H9 (cell line): ENCODE data around the gene PRKAR2B. TPM values are rescaled to one million over a fixed set of nuclear protein-coding genes. Genes with fewer than 3 reads are reported as not detected.
A peak's percentile ranks its signal among the peaks of the same experiment; 100 is the strongest.

Source experiments
- DNase-seq: peaks from one replicate; pipeline ENCODE4 v3.0.0-alpha.2; 2017
- H2AFZ ChIP-seq: one replicate; pipeline ENCODE4 v1.6.1; 2013; ENCODE audit warnings: mild to moderate bottlenecking, low read length, control low read depth, moderate library complexity
- H2AK5ac ChIP-seq: 2 replicates; pipeline ENCODE4 v1.6.1; 2013; ENCODE audit warnings: low read length, control low read depth, mixed read lengths; ENCODE audit not compliant: insufficient read length
- H2BK120ac ChIP-seq: one replicate; pipeline ENCODE4 v1.6.1; 2013; ENCODE audit warnings: low read depth, mild to moderate bottlenecking, low read length, control low read depth, inconsistent platforms; ENCODE audit not compliant: poor library complexity, severe bottlenecking
- H2BK12ac ChIP-seq: 2 replicates; pipeline ENCODE4 v1.6.1; 2013; ENCODE audit warnings: low read length, control low read depth, mixed read lengths, low read depth; ENCODE audit not compliant: insufficient read length
- H2BK15ac ChIP-seq: 2 replicates; pipeline ENCODE4 v1.6.1; 2013; ENCODE audit warnings: low read depth, low read length, control low read depth
- H2BK20ac ChIP-seq: one replicate; pipeline ENCODE4 v1.6.1; 2013; ENCODE audit warnings: low read depth, mild to moderate bottlenecking, low read length, control low read depth, inconsistent platforms; ENCODE audit not compliant: poor library complexity, severe bottlenecking
- H2BK5ac ChIP-seq: 2 replicates; pipeline ENCODE4 v1.6.1; 2013; ENCODE audit warnings: low read length, control low read depth, mixed read lengths; ENCODE audit not compliant: insufficient read length
- H3K14ac ChIP-seq: 2 replicates; pipeline ENCODE4 v1.6.1; 2013; ENCODE audit warnings: low read length, control low read depth; ENCODE audit not compliant: insufficient read depth
- H3K18ac ChIP-seq: 2 replicates; pipeline ENCODE4 v1.6.1; 2013; ENCODE audit warnings: low read depth, mild to moderate bottlenecking, mixed read lengths, low read length, control low read depth; ENCODE audit not compliant: insufficient read length
- H3K23ac ChIP-seq: 2 replicates; pipeline ENCODE4 v1.6.1; 2013; ENCODE audit warnings: low read length, control low read depth, mixed read lengths, low read depth; ENCODE audit not compliant: insufficient read length
- H3K23me2 ChIP-seq: 2 replicates; pipeline ENCODE4 v1.6.1; 2013; ENCODE audit warnings: low read depth, mild to moderate bottlenecking, mixed read lengths, low read length, control low read depth; ENCODE audit not compliant: insufficient read length, poor library complexity, severe bottlenecking
- H3K27ac ChIP-seq: 2 replicates; pipeline ENCODE4 v1.5.1; 2013; ENCODE audit warnings: low read length, control low read depth, mixed read lengths, low read depth; ENCODE audit not compliant: insufficient read length
- H3K27me3 ChIP-seq: 2 replicates; pipeline ENCODE4 v1.6.1; 2013; ENCODE audit warnings: low read length, control low read depth, inconsistent platforms; ENCODE audit not compliant: insufficient read depth
- H3K4ac ChIP-seq: 2 replicates; pipeline ENCODE4 v1.6.1; 2013; ENCODE audit warnings: low read depth, mild to moderate bottlenecking, control low read depth, inconsistent platforms, low read length, moderate library complexity
- H3K4me1 ChIP-seq: 2 replicates; pipeline ENCODE4 v1.6.1; 2013; ENCODE audit warnings: low read length, control low read depth, inconsistent platforms; ENCODE audit not compliant: insufficient read depth
- H3K4me2 ChIP-seq: 2 replicates; pipeline ENCODE4 v1.6.1; 2013; ENCODE audit warnings: low read length, control low read depth, mixed read lengths; ENCODE audit not compliant: insufficient read length, insufficient read depth
- H3K56ac ChIP-seq: 2 replicates; pipeline ENCODE4 v1.6.1; 2013; ENCODE audit warnings: low read depth, mild to moderate bottlenecking, mixed read lengths, low read length, control low read depth; ENCODE audit not compliant: insufficient read length
- H3K79me1 ChIP-seq: 2 replicates; pipeline ENCODE4 v1.6.1; 2013; ENCODE audit warnings: low read depth, mild to moderate bottlenecking, moderate library complexity, low read length, control low read depth, inconsistent platforms; ENCODE audit not compliant: insufficient read depth, poor library complexity, severe bottlenecking
- H3K79me2 ChIP-seq: 2 replicates; pipeline ENCODE4 v1.6.1; 2013; ENCODE audit warnings: low read length, control low read depth, inconsistent platforms; ENCODE audit not compliant: insufficient read depth
- H3K9ac ChIP-seq: 2 replicates; pipeline ENCODE4 v1.6.1; 2013; ENCODE audit warnings: low read length, control low read depth, mixed read lengths; ENCODE audit not compliant: insufficient read length; ENCODE audit errors: extremely low read depth
- H3K9me3 ChIP-seq: one replicate; pipeline ENCODE4 v1.6.1; 2013; ENCODE audit warnings: low read depth, low read length, inconsistent platforms; ENCODE audit not compliant: control insufficient read depth
- H3T11ph ChIP-seq: one replicate; pipeline ENCODE4 v1.6.1; 2013; ENCODE audit warnings: mild to moderate bottlenecking, low read length, control low read depth, inconsistent platforms
- H4K20me1 ChIP-seq: one replicate; pipeline ENCODE4 v1.6.1; 2013; ENCODE audit not compliant: control insufficient read depth, insufficient read length, insufficient read depth
- H4K5ac ChIP-seq: 2 replicates; pipeline ENCODE4 v1.6.1; 2013; ENCODE audit warnings: low read depth, mild to moderate bottlenecking, mixed read lengths, low read length, control low read depth; ENCODE audit not compliant: insufficient read length
- H4K8ac ChIP-seq: replicated peaks from 2 replicates; pipeline ENCODE4 v1.6.1; 2013; ENCODE audit warnings: low read length, control low read depth, mixed read lengths, low read depth; ENCODE audit not compliant: insufficient read length
- H4K91ac ChIP-seq: 2 replicates; pipeline ENCODE4 v1.6.1; 2013; ENCODE audit warnings: low read depth, mild to moderate bottlenecking, moderate library complexity, mixed read lengths, low read length, control low read depth; ENCODE audit not compliant: insufficient read length
- H3K27ac Mint-ChIP-seq, 3 experiments: 2 replicates in 2 of 3; 3 replicates in 1 of 3; pipeline ENCODE4 v1.8.0; 2020 to 2021; ENCODE audit warnings: mixed read lengths in 3 of 3, mild to moderate bottlenecking in 1 of 3, moderate library complexity in 1 of 3
- H3K27me3 Mint-ChIP-seq: 2 replicates; pipeline ENCODE4 v1.8.0; 2021; ENCODE audit warnings: low read depth, mild to moderate bottlenecking, moderate library complexity, mixed read lengths
- H3K36me3 Mint-ChIP-seq, 3 experiments: 2 replicates in 2 of 3; 3 replicates in 1 of 3; pipeline ENCODE4 v1.8.0; 2020 to 2021; ENCODE audit warnings: low read depth in 3 of 3, mixed read lengths in 3 of 3; ENCODE audit not compliant: insufficient read depth in 1 of 3
- H3K4me1 Mint-ChIP-seq, 2 experiments: 2 replicates each; pipeline ENCODE4 v1.8.0; 2020; ENCODE audit warnings: mixed read lengths in 2 of 2
- H3K4me3 Mint-ChIP-seq, 2 experiments: 2 replicates in 1 of 2; 3 replicates in 1 of 2; pipeline ENCODE4 v1.8.0; 2020 to 2021; ENCODE audit warnings: mild to moderate bottlenecking in 2 of 2, mixed read lengths in 2 of 2, moderate library complexity in 1 of 2
- H3K9me3 Mint-ChIP-seq, 2 experiments: 2 replicates in 1 of 2; 3 replicates in 1 of 2; pipeline ENCODE4 v1.8.0; 2020; ENCODE audit warnings: mild to moderate bottlenecking in 2 of 2, mixed read lengths in 2 of 2, moderate library complexity in 1 of 2
- WGBS: extraction: QIAGEN DNeasy Blood & Tissue Kit; methylation state at CpG from one replicate; pipeline ENCODE4 v1.1.7; 2013; ENCODE audit warnings: missing lambda C conversion rate, low lambda C conversion rate, mixed read lengths; ENCODE audit not compliant: insufficient read length; ENCODE audit errors: extremely low coverage; 5-methylcytosine and 5-hydroxymethylcytosine counted together
- total RNA-seq: library from RNA; stranded (reverse); gene quantifications from 2 replicates; pipeline ENCODE4 v1.2.1, GENCODE V29; 2021
- TF ChIP-seq, protein P1 (sequence below): fragments of 200-600 bp; sonication (generic); conservative IDR thresholded peaks from 3 replicates; pipeline ENCODE4 v1.8.0; 2021; ENCODE audit warnings: antibody characterized with exemption, mild to moderate bottlenecking

The PRKAR2B gene
- total RNA-seq, 1 experiment from 2014 or later = 16.6 TPM

DNA sequence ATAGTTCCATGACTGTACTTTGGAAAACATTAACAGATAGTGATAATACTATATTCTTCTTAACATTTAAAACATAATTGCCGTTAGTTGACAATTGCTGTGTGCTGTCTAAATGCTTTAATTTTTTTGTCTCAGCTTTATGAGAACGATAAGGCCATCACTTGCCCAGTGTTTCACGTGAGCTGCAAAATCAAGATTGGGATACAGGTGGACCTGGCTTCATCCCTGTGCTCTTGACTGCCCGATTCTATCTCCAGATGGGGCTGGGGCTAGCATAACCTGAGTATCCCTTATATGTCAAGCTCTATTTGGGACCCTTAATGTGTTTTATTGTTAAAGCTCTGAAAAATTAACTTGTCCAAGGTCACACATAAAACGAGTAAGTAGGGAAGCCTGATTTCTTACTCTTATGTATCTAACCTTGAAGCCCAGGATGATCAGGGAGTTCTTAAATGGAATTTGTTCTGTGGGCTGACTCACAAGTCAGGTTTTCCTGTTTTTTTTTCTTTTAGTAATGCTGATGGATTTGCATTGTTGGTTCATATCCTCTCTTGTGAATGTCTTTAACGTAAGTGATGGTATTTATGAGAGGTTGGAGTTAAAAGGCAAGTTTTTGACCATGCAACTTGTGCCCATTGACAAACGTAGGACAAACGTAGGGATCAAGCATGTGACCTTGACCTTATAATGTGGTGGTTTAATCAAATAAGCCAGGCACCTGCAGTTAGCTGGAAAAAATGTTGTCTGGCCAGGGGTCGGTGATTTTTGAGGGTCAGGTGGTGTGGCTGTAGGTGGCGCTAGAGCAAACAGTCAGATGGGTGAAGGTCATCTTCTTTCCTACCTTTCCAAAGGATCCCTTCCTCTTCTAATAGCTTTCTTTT is 3.6 kb downstream of the PRKAR2B start:
- H3K27ac Mint-ChIP-seq = no peak overlapping the region
- Histone ChIP-seq H3K56ac (no peak overlapping the region), H3K14ac (no peak overlapping the region), H3K23me2 (peaks cover 5% of the 10 kb centered on the region), H2AK5ac (no peak overlapping the region), H3K79me2 (no peaks in the 10 kb centered on the region; the same call in 1 of the 2 replicates), H2BK20ac (no peak overlapping the region), H4K91ac (no peak overlapping the region), H3K27me3 (no peaks in the 10 kb centered on the region), H4K8ac (no peak overlapping the region), H3K4ac (no peak overlapping the region), H2BK15ac (no peak overlapping the region), H4K20me1 (no peaks in the 10 kb centered on the region), H3K9me3 (no peaks in the 10 kb centered on the region), H3K79me1 (no peaks in the 10 kb centered on the region), H2AFZ (no peak overlapping the region), H3K18ac (no peak overlapping the region), H3K23ac (no peak overlapping the region), H3K9ac (no peak overlapping the region), H2BK12ac (no peak overlapping the region), H3T11ph (no peak overlapping the region), H2BK5ac (no peak overlapping the region), H3K4me1 (peaks cover 5% of the 10 kb centered on the region; the same call in 1 of the 2 replicates), H2BK120ac (no peak overlapping the region), H4K5ac (no peak overlapping the region), H3K4me2 (peak overlapping the region; percentile 5), H3K27ac (no peak overlapping the region)
- peaks cover 13% of the 10 kb centered on the region for H3K27me3 Mint-ChIP-seq
- WGBS = no CpG with 5 or more reads among the region's 10 CpGs
- no peaks in the 10 kb centered on the region for H3K9me3 Mint-ChIP-seq
- H3K4me1 Mint-ChIP-seq = peaks cover 30 to 42% of the 10 kb centered on the region in 2 experiments
- H3K36me3 Mint-ChIP-seq = no peaks in the 10 kb centered on the region; a peak in 1 of 7 replicates
- TF ChIP-seq, protein P1, sequence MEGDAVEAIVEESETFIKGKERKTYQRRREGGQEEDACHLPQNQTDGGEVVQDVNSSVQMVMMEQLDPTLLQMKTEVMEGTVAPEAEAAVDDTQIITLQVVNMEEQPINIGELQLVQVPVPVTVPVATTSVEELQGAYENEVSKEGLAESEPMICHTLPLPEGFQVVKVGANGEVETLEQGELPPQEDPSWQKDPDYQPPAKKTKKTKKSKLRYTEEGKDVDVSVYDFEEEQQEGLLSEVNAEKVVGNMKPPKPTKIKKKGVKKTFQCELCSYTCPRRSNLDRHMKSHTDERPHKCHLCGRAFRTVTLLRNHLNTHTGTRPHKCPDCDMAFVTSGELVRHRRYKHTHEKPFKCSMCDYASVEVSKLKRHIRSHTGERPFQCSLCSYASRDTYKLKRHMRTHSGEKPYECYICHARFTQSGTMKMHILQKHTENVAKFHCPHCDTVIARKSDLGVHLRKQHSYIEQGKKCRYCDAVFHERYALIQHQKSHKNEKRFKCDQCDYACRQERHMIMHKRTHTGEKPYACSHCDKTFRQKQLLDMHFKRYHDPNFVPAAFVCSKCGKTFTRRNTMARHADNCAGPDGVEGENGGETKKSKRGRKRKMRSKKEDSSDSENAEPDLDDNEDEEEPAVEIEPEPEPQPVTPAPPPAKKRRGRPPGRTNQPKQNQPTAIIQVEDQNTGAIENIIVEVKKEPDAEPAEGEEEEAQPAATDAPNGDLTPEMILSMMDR = peak; percentile 74
- H3K4me3 Mint-ChIP-seq = no peak overlapping the region
- DNase-seq = peak; percentile 55
